LNCaP clone FGC (cell line): ENCODE data around the gene GCA.

Experiments used
- DNase-seq: peaks from one replicate; pipeline ENCODE4 v3.0.0-alpha.2; 2011; ENCODE audit warnings: low read depth
- H3K4me3 ChIP-seq: 2 replicates; pipeline ENCODE4 v1.5.1; 2011; ENCODE audit warnings: mild to moderate bottlenecking, low read depth, low read length, control low read depth
- TF ChIP-seq, protein P1 (sequence below): IDR thresholded peaks from 2 replicates; pipeline ENCODE4 v1.5.1; 2012; ENCODE audit warnings: mild to moderate bottlenecking; ENCODE audit not compliant: control insufficient read depth, insufficient read depth; ENCODE audit errors: extremely low read depth

The GCA gene

DNA sequence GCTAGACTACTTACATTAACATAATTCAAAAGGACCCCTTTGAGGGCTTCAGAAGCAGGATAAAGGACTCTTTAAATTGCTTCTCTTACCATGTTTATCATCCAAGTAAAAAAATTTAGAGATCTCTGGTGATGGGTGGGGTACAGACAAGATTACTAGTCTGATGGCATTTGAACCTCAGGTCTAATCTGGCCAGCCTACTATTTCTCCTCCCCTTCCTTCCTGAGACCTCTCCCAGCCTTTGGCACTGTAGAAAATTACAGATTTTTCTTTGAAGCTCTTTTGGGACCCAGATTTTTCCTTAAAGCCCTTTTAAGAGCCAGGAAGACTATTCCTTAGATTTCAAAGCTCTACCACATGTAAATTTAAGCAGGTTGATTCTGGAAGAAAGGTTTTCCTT is 28.9 kb downstream of the GCA start:
- no peak for DNase-seq
- no peak overlapping the region for H3K4me3 ChIP-seq
- TF ChIP-seq, protein P1, sequence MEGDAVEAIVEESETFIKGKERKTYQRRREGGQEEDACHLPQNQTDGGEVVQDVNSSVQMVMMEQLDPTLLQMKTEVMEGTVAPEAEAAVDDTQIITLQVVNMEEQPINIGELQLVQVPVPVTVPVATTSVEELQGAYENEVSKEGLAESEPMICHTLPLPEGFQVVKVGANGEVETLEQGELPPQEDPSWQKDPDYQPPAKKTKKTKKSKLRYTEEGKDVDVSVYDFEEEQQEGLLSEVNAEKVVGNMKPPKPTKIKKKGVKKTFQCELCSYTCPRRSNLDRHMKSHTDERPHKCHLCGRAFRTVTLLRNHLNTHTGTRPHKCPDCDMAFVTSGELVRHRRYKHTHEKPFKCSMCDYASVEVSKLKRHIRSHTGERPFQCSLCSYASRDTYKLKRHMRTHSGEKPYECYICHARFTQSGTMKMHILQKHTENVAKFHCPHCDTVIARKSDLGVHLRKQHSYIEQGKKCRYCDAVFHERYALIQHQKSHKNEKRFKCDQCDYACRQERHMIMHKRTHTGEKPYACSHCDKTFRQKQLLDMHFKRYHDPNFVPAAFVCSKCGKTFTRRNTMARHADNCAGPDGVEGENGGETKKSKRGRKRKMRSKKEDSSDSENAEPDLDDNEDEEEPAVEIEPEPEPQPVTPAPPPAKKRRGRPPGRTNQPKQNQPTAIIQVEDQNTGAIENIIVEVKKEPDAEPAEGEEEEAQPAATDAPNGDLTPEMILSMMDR, result no peak

- TF ChIP-seq, protein P1, result no peak
- no peak overlapping the region; the same call in 1 of the 2 replicates for H3K4me3 ChIP-seq
Measured at GRCh38 chr2:162379719-162380580, 36.0 kb downstream of the GCA start.

GRCh38 chr2:162381851-162382250 is 37.9 kb downstream of the GCA start:
- TF ChIP-seq, protein P1, result no peak
- H3K4me3 ChIP-seq, result no peak overlapping the region
- DNase-seq, result no peak

More at GRCh38 chr2:162379719-162380580, 36.0 kb downstream of the GCA start:
- DNase-seq, result no peak

DNA sequence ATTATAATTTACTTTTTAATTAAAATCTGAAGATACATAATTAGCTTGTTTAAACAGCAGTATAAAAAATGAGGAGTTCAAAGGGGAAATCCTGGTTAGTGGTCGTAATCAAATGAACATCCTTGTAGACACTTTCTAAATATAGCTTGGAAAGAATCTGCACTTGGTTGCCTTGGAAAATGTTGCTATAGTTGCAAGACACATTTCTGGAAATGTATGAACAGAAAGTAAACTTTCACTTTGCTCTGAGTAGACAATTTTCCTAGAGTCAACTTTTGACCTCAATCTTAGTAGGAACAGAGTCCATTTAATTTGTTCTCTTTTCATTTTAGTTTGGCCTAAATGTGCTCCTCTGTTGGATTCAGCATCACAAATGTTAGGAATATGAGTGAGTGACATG is 38.3 kb downstream of the GCA start:
- TF ChIP-seq, protein P1, result no peak
- DNase-seq, result no peak

GRCh38 chr2:162385536-162385935 is 41.6 kb downstream of the GCA start:
- no peak overlapping the region for H3K4me3 ChIP-seq
- DNase-seq, result no peak
- TF ChIP-seq, protein P1, result no peak

More for the DNA sequence above, 38.3 kb downstream of the GCA start:
- H3K4me3 ChIP-seq, result no peak overlapping the region

DNA sequence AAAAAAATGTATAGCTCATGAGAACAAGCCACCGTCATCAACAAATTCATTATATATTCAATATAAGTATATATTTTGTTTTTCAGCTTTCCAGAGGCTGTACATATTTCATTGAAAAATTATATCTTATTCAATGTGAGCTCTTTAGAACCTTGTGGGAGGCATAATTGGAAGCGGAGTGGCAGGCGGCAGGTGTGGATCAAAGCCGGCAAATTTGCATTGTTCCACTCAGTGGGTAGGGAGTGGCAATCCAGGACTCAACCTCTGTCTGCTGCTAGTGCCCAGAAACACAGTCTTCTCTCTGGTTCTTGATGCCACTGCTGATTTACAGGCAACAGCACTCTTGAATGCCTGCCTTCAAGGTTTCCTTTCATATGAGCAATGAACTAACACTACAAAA is 46.9 kb downstream of the GCA start:
- TF ChIP-seq, protein P1, result no peak
- no peak overlapping the region for H3K4me3 ChIP-seq
- no peak for DNase-seq

DNA sequence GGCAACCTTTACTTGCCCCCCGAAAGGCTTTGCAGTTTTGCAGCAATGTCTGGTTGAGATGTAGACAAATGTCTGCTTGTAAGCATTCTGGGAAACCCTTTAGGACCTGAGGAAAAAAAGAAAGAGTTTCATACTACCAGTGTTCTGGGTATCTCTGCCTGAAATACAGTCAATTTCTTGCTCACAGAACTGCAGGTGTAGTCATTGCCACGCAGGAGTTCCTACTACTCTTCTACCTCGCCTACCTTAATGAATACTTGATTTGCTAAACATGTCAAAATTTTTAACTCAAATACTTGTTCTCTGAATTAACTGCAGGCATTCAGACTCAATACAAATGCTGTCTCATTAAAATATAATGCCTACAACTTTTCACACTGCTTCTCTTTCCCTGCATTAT is 56.4 kb downstream of the GCA start:
- H3K4me3 ChIP-seq, result no peak overlapping the region
- no peak for DNase-seq
- TF ChIP-seq, protein P1, result no peak
